A549 (cell line): Measurements from ENCODE around the gene SUPT20HL1. TPM values are rescaled to one million over a fixed set of nuclear protein-coding genes. Genes with fewer than 3 reads are reported as not detected.
A peak's percentile ranks its signal among the peaks of the same experiment; 100 is the strongest.
"Not testable (repeated sequence)": the region's sequence is repeated elsewhere in the genome, so short reads cannot be mapped to it uniquely, and the experiment has no call there.

Source experiments
- ATAC-seq, 2 experiments: fragments of 200-7000 bp in 1 of 2; fragments of >200 bp in 1 of 2; cut with Nextera tagmentation in 1 of 2; cut with Tn5 transposase in 1 of 2; 3 replicates each; pipeline versions ENCODE4 v1.8.0 to v1.9.1; 2018 to 2020; ENCODE audit warnings: mild to moderate bottlenecking in 1 of 2, moderate library complexity in 1 of 2
- CTCF ChIA-PET: fragments of 300-600 bp; sonication (Branson Sonifier 250); formaldehyde crosslinking; extraction: SDS; loops from one replicate; lab custom pipeline; 2021; ENCODE audit warnings: antibody characterized with exemption, inconsistent platforms; lab: Yijun Ruan, JAX
- POLR2A ChIA-PET: fragments of 350-600 bp; formaldehyde crosslinking; extraction: SDS; loops from one replicate; lab custom pipeline; 2021; ENCODE audit warnings: antibody characterized with exemption, inconsistent platforms; lab: Yijun Ruan, JAX
- DNase-seq, 2 experiments: peaks; one replicate each; pipeline versions ENCODE4 v3.0.0 to v3.0.0-alpha.2; 2011 to 2016; ENCODE audit warnings: low read depth in 1 of 2, low spot score in 1 of 2
- FAIRE-seq: peaks from 2 replicates; lab custom pipeline; 2011; peaks lifted over from hg19 to GRCh38; lab: Jason Lieb, UNC
- H3K27ac ChIP-seq, 2 experiments: fragments of >200 bp; sonication (Bioruptor Twin); formaldehyde crosslinking; 3 replicates each; pipeline ENCODE4 v1.5.1; 2016 to 2017
- H3K4me1 ChIP-seq: fragments of >200 bp; sonication (Bioruptor Twin); formaldehyde crosslinking; 3 replicates; pipeline ENCODE4 v1.6.1; 2016
- H3K4me2 ChIP-seq: fragments of >200 bp; sonication (Bioruptor Twin); formaldehyde crosslinking; 3 replicates; pipeline ENCODE4 v1.6.1; 2016
- H3K4me3 ChIP-seq: fragments of >200 bp; sonication (Bioruptor Twin); formaldehyde crosslinking; 3 replicates; pipeline ENCODE4 v1.5.1; 2016
- H3K9me3 ChIP-seq: fragments of >200 bp; sonication (Bioruptor Twin); formaldehyde crosslinking; 3 replicates; pipeline ENCODE4 v1.6.1; 2016
- CBX2 ChIP-seq: fragments of 200-600 bp; sonication (generic); IDR thresholded peaks from 2 replicates; pipeline ENCODE4 v1.6.1; 2016; ENCODE audit warnings: low read depth, mild to moderate bottlenecking, borderline replicate concordance
- CHD2 ChIP-seq: fragments of 150-350 bp; IDR thresholded peaks from 2 replicates; pipeline ENCODE4 v1.6.1; 2014; ENCODE audit warnings: low read length; ENCODE audit not compliant: partially characterized antibody
- CHD4 ChIP-seq: fragments of 200-600 bp; sonication (generic); IDR thresholded peaks from 2 replicates; pipeline ENCODE4 v1.6.1; 2016; ENCODE audit warnings: antibody characterized with exemption, mild to moderate bottlenecking, borderline replicate concordance
- ESRRA ChIP-seq: fragments of 150-350 bp; IDR thresholded peaks from 2 replicates; pipeline ENCODE4 v1.6.1; 2014; ENCODE audit warnings: mild to moderate bottlenecking, low read length, borderline replicate concordance
- HES2 ChIP-seq: fragments of >200 bp; sonication (Bioruptor Twin); formaldehyde crosslinking; IDR thresholded peaks from 2 replicates; pipeline ENCODE4 v1.6.1; 2016
- HEYL ChIP-seq: fragments of 250-450 bp; sonication (Bioruptor Pico); IDR thresholded peaks from 2 replicates; pipeline ENCODE4 v1.8.0; 2021; ENCODE audit warnings: mild to moderate bottlenecking, moderate library complexity
- HOXA7 ChIP-seq: fragments of 250-450 bp; sonication (Bioruptor Pico); IDR thresholded peaks from 2 replicates; pipeline ENCODE4 v1.5.0; 2020; ENCODE audit warnings: mild to moderate bottlenecking, moderate library complexity
- HOXB5 ChIP-seq: fragments of 250-450 bp; sonication (Bioruptor Pico); IDR thresholded peaks from 2 replicates; pipeline ENCODE4 v1.5.0; 2020; ENCODE audit warnings: mild to moderate bottlenecking, moderate library complexity
- KDM1A ChIP-seq: fragments of 200-600 bp; sonication (generic); IDR thresholded peaks from 2 replicates; pipeline ENCODE4 v1.6.1; 2016; ENCODE audit warnings: low read depth, mild to moderate bottlenecking
- MAFK ChIP-seq: fragments of 450-650 bp; IDR thresholded peaks from 2 replicates; pipeline ENCODE4 v1.6.1; 2014; ENCODE audit not compliant: partially characterized antibody
- MYC ChIP-seq: IDR thresholded peaks from 2 replicates; pipeline ENCODE4 v1.6.1; 2012; ENCODE audit warnings: mild to moderate bottlenecking, inconsistent platforms, low read length, improper control_type of control experiment, borderline replicate concordance
- NPAS2 ChIP-seq: fragments of 250-450 bp; sonication (Bioruptor Pico); IDR thresholded peaks from 2 replicates; pipeline ENCODE4 v1.8.0; 2022; ENCODE audit warnings: mild to moderate bottlenecking, moderate library complexity, borderline replicate concordance
- NR3C1 ChIP-seq: fragments of >200 bp; sonication (Bioruptor Twin); formaldehyde crosslinking; IDR thresholded peaks from 3 replicates; pipeline ENCODE4 v1.6.1; 2017
- RAD21 ChIP-seq, 2 experiments: fragments of >200 bp in 1 of 2; sonication (Bioruptor Twin) in 1 of 2; formaldehyde crosslinking in 1 of 2; IDR thresholded peaks in 1 of 2; conservative IDR thresholded peaks in 1 of 2; 2 replicates in 1 of 2; 3 replicates in 1 of 2; pipeline ENCODE4 v1.6.1; 2012 to 2018; ENCODE audit warnings: inconsistent platforms in 1 of 2
- RNF2 ChIP-seq: fragments of 200-600 bp; sonication (generic); IDR thresholded peaks from 2 replicates; pipeline ENCODE4 v1.6.1; 2016; ENCODE audit warnings: low read depth, mild to moderate bottlenecking, antibody characterized with exemption, moderate library complexity, borderline replicate concordance
- TFCP2L1 ChIP-seq: fragments of 250-450 bp; sonication (Bioruptor Pico); IDR thresholded peaks from 2 replicates; pipeline ENCODE4 v1.5.0; 2021; ENCODE audit warnings: mild to moderate bottlenecking
- ZC3H11A ChIP-seq: fragments of 450-650 bp; IDR thresholded peaks from 2 replicates; pipeline ENCODE4 v1.6.1; 2014; ENCODE audit warnings: antibody characterized with exemption, mild to moderate bottlenecking
- ZNF302 ChIP-seq: fragments of 250-450 bp; sonication (Bioruptor Pico); IDR thresholded peaks from 2 replicates; pipeline ENCODE4 v1.9.0; 2021; ENCODE audit warnings: inconsistent platforms, mild to moderate bottlenecking, moderate library complexity
- ZSCAN20 ChIP-seq: fragments of 250-450 bp; sonication (Bioruptor Pico); IDR thresholded peaks from 2 replicates; pipeline ENCODE4 v1.8.0; 2022; ENCODE audit warnings: mild to moderate bottlenecking, moderate library complexity
- WGBS: methylation state at CpG from one replicate; pipeline ENCODE4 v1.1.6; 2017; ENCODE audit errors: missing lambda C conversion rate; 5-methylcytosine and 5-hydroxymethylcytosine counted together
- polyA plus RNA-seq, 4 experiments: library from polyadenylated mRNA; depleted of rRNA in 3 of 4; stranded (reverse); fragments of >200 nt; fragmentation: RNase III in 1 of 4; extraction: RNeasy Plus Mini Kit Qiagen cat#74134 plus additional on column Dnase treatment in 1 of 4; gene quantifications; 2 replicates in 3 of 4; 3 replicates in 1 of 4; pipeline ENCODE4 v1.2.3, GENCODE V29; 2011 to 2017
- TF ChIP-seq, protein P1 (sequence below): fragments of 450-650 bp; IDR thresholded peaks from 2 replicates; pipeline ENCODE4 v1.6.1; 2014; ENCODE audit warnings: antibody characterized with exemption
- TF ChIP-seq, protein P2 (sequence below): fragments of 250-450 bp; sonication (Bioruptor Pico); IDR thresholded peaks from 2 replicates; pipeline ENCODE4 v1.5.0; 2020; ENCODE audit warnings: low read depth, mild to moderate bottlenecking, moderate library complexity
- TF ChIP-seq, protein P3 (sequence below): fragments of 250-450 bp; sonication (Bioruptor Pico); IDR thresholded peaks from 2 replicates; pipeline ENCODE4 v1.5.0; 2021; ENCODE audit warnings: mild to moderate bottlenecking, moderate library complexity, borderline replicate concordance
- TF ChIP-seq, protein P4 (sequence below): IDR thresholded peaks from 2 replicates; pipeline ENCODE4 v1.6.1; 2012

The SUPT20HL1 gene
- polyA plus RNA-seq, 2 of the 4 experiments (the other 2 are of a cell fraction): not detected

GRCh38 chrX:24378706-24379105 lies 18.3 kb downstream of the SUPT20HL1 start:
- Histone ChIP-seq H3K4me1 (no peaks in the 10 kb centered on the region), H3K4me3 (no peak overlapping the region), H3K27ac (no peak overlapping the region), H3K9me3 (no peaks in the 10 kb centered on the region), H3K4me2 (no peak overlapping the region)
- POLR2A ChIA-PET: no interaction called here
- CTCF ChIA-PET: no interaction called here
- no peak for DNase-seq
- 80% methylated on average over 6 of the region's 6 CpGs for WGBS
- TF ChIP-seq TFCP2L1 (CRISPR knock-in tag) (no peak), CHD4 (no peak), NPAS2 (CRISPR knock-in tag) (no peak), HES2 (no peak), ZSCAN20 (CRISPR knock-in tag) (no peak), MAFK (peak; percentile 44)
- FAIRE-seq: peak; percentile 36
- ATAC-seq: no peak

- POLR2A ChIA-PET: no interaction called here
- Histone ChIP-seq H3K4me3 (no peak overlapping the region), H3K4me2 (no peak overlapping the region), H3K27ac (no peak overlapping the region), H3K9me3 (no peaks in the 10 kb centered on the region), H3K4me1 (no peaks in the 10 kb centered on the region)
- TF ChIP-seq HOXB5 (CRISPR knock-in tag): no peak
- TF ChIP-seq, protein P1, sequence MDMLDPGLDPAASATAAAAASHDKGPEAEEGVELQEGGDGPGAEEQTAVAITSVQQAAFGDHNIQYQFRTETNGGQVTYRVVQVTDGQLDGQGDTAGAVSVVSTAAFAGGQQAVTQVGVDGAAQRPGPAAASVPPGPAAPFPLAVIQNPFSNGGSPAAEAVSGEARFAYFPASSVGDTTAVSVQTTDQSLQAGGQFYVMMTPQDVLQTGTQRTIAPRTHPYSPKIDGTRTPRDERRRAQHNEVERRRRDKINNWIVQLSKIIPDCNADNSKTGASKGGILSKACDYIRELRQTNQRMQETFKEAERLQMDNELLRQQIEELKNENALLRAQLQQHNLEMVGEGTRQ: no peak
- FAIRE-seq: no peak
- 66% methylated on average over 9 of the region's 9 CpGs for WGBS
- no peak for ATAC-seq
- CTCF ChIA-PET: interaction anchor here (2.5 kb wide), 1 partner anchor 9 kb away, joined by 12 read pairs; no protein-coding TSS in a partner anchor
- DNase-seq: no peak
These were observed 20.1 kb downstream of the SUPT20HL1 start for GRCh38 chrX:24380262-24381187.

DNA sequence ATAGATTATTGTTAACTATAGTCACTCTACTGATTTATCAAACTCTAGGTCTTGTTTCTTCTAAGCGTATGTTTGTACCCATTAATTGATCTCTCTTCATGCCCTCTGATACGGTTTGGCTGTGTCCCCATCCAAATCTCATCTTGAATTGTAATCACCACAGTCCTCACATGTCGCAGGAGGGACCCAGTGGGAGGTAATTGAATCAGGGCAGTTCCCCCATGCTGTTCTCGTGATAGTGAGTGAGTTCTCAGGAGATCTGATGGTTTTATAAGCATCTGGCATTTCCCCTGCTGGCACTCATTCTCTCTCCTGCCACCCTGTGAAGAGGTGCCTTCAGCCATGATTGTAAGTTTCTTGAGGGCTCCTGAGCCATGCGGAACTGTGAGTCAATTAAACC lies 21.9 kb downstream of the SUPT20HL1 start:
- H3K4me1 ChIP-seq, H3K27ac ChIP-seq, H3K4me2 ChIP-seq, DNase-seq, POLR2A ChIA-PET, H3K9me3 ChIP-seq, FAIRE-seq, ATAC-seq, H3K4me3 ChIP-seq: not testable (repeated sequence)
- CTCF ChIA-PET: interaction anchor here (2.5 to 3.4 kb wide), 2 partner anchors 11 to 14 kb away, joined by 9 to 12 read pairs; no protein-coding TSS in a partner anchor
- WGBS: 65% methylated on average over 5 of the region's 5 CpGs

GRCh38 chrX:24387724-24388123 lies 27.3 kb downstream of the SUPT20HL1 start:
- TF ChIP-seq, protein P2, sequence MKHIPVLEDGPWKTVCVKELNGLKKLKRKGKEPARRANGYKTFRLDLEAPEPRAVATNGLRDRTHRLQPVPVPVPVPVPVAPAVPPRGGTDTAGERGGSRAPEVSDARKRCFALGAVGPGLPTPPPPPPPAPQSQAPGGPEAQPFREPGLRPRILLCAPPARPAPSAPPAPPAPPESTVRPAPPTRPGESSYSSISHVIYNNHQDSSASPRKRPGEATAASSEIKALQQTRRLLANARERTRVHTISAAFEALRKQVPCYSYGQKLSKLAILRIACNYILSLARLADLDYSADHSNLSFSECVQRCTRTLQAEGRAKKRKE: no peak
- TF ChIP-seq RAD21 (conservative IDR thresholded peaks at IDR 0.05 in 1 of 2, IDR thresholded peaks at IDR 0.05 in 1 of 2) (no peak), NR3C1 (no peak), HEYL (CRISPR knock-in tag) (no peak), MAFK (no peak), ZNF302 (CRISPR knock-in tag) (no peak), CBX2 (no peak), ESRRA (no peak), HOXA7 (no peak), CHD2 (no peak), MYC (no peak), NPAS2 (CRISPR knock-in tag) (no peak), HOXB5 (CRISPR knock-in tag) (no peak), KDM1A (no peak), RNF2 (no peak), ZC3H11A (no peak)
- TF ChIP-seq, protein P3, sequence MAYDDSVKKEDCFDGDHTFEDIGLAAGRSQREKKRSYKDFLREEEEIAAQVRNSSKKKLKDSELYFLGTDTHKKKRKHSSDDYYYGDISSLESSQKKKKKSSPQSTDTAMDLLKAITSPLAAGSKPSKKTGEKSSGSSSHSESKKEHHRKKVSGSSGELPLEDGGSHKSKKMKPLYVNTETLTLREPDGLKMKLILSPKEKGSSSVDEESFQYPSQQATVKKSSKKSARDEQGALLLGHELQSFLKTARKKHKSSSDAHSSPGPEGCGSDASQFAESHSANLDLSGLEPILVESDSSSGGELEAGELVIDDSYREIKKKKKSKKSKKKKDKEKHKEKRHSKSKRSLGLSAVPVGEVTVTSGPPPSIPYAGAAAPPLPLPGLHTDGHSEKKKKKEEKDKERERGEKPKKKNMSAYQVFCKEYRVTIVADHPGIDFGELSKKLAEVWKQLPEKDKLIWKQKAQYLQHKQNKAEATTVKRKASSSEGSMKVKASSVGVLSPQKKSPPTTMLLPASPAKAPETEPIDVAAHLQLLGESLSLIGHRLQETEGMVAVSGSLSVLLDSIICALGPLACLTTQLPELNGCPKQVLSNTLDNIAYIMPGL (CRISPR knock-in tag): no peak
- TF ChIP-seq, protein P4, sequence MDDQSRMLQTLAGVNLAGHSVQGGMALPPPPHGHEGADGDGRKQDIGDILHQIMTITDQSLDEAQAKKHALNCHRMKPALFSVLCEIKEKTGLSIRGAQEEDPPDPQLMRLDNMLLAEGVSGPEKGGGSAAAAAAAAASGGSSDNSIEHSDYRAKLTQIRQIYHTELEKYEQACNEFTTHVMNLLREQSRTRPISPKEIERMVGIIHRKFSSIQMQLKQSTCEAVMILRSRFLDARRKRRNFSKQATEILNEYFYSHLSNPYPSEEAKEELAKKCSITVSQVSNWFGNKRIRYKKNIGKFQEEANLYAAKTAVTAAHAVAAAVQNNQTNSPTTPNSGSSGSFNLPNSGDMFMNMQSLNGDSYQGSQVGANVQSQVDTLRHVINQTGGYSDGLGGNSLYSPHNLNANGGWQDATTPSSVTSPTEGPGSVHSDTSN: no peak
- peak; percentile 61 for FAIRE-seq
- ChIA-PET POLR2A (no interaction called here), CTCF (interaction anchor here (0.6 to 3.0 kb wide), 5 partner anchors 8 to 132 kb away, joined by 3 to 14 read pairs (median 6); no protein-coding TSS in a partner anchor)
- WGBS: 59% methylated on average over 2 of the region's 2 CpGs
- H3K4me2 ChIP-seq: no peak overlapping the region
- no peak for DNase-seq
- H3K4me1 ChIP-seq: no peaks in the 10 kb centered on the region
- no peak for ATAC-seq
- H3K9me3 ChIP-seq: no peaks in the 10 kb centered on the region
- no peak overlapping the region for H3K27ac ChIP-seq
- no peak overlapping the region for H3K4me3 ChIP-seq
